Measurements from ENCODE around the gene CCDC60. TPM values are rescaled to one million over a fixed set of nuclear protein-coding genes. Genes with fewer than 3 reads are reported as not detected.

Gene CCDC60
- total RNA-seq, 1 experiment from 2014 or later = not detected

DNA sequence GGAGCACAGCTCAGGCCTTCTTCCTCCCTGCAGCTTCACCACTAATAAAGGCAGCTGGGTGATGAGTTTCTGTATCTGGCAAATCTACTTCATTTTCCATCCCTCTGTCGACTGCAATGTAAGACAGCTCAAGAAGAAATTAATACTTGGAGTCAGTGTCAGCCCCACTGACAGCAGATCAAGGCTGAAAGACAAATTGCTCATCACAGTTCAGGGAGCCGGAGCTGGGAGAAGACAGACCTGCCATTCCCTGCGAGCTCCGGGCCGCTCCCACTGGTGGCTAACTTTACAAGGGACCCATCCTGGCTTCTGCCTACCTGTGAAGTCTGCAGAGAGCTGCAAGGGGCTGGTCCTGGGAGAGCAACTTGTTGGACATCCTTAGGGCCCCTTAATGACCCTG is 49.8 kb downstream of the CCDC60 start:
- intact Hi-C loops (cut with micrococcal nuclease; ENCODE audit: unreplicated experiment) = no loop called here
- H3K27me3 ChIP-seq (replicated peaks; ENCODE audit: insufficient read depth, low read depth, low read length, poor library complexity) = no peaks in the 10 kb centered on the region
- no peaks in the 10 kb centered on the region for H3K4me1 ChIP-seq (ENCODE audit: insufficient read depth, low read length, poor library complexity, severe bottlenecking)
- H3K36me3 ChIP-seq (ENCODE audit: insufficient read depth, low read length, poor library complexity, severe bottlenecking) = no peaks in the 10 kb centered on the region
- DNase-seq (ENCODE audit: low spot score) = no peak
- H3K4me3 ChIP-seq (ENCODE audit: low read depth, low read length, poor library complexity, severe bottlenecking) = no peak overlapping the region
- POLR2A ChIA-PET (ENCODE audit: low non-redundant PET) = no interaction called here
- no peaks in the 10 kb centered on the region for H3K9me3 ChIP-seq (ENCODE audit: low read depth, low read length, poor library complexity, severe bottlenecking)
- CTCF ChIA-PET = no interaction called here
- no peak overlapping the region for H3K27ac ChIP-seq (ENCODE audit: low read depth, low read length, poor library complexity, severe bottlenecking)
- no TSS peak for BruUV-seq (replicated peaks)
- TF ChIP-seq, protein P1, sequence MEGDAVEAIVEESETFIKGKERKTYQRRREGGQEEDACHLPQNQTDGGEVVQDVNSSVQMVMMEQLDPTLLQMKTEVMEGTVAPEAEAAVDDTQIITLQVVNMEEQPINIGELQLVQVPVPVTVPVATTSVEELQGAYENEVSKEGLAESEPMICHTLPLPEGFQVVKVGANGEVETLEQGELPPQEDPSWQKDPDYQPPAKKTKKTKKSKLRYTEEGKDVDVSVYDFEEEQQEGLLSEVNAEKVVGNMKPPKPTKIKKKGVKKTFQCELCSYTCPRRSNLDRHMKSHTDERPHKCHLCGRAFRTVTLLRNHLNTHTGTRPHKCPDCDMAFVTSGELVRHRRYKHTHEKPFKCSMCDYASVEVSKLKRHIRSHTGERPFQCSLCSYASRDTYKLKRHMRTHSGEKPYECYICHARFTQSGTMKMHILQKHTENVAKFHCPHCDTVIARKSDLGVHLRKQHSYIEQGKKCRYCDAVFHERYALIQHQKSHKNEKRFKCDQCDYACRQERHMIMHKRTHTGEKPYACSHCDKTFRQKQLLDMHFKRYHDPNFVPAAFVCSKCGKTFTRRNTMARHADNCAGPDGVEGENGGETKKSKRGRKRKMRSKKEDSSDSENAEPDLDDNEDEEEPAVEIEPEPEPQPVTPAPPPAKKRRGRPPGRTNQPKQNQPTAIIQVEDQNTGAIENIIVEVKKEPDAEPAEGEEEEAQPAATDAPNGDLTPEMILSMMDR (conservative IDR thresholded peaks at IDR 0.05; ENCODE audit: low read depth, low read length) = no peak
- TF ChIP-seq EZH2 (IDR thresholded peaks at IDR 0.05; ENCODE audit: borderline replicate concordance, low read depth, low read length, poor library complexity, severe bottlenecking) = no peak

DNA sequence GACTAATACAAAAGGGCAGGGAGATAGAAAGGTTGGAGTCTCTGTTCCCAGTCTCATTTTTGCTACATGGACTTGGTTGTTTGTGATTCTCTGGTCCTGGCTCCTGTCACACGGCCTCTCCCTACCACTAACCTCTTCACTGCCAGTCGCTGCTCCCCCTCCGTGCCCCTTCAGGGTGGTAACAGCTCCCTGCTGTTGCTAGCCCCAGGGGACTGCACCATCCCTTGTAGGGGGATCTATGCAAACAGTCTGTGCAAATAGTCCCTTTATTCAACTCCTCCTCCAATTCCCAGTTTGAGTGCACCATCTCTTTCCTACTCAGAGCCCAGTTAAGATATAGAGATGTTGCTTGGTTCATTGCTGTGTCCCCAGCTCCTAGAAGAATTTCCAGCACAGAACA is 51.1 kb downstream of the CCDC60 start:
- no TSS peak for BruUV-seq (replicated peaks)
- intact Hi-C loops (cut with micrococcal nuclease; ENCODE audit: unreplicated experiment) = no loop called here
- no peak for DNase-seq (ENCODE audit: low spot score)
- POLR2A ChIA-PET (ENCODE audit: low non-redundant PET) = no interaction called here
- CTCF ChIA-PET = no interaction called here
- no peak overlapping the region for H3K27ac ChIP-seq (ENCODE audit: low read depth, low read length, poor library complexity, severe bottlenecking)
- H3K27me3 ChIP-seq (replicated peaks; ENCODE audit: insufficient read depth, low read depth, low read length, poor library complexity) = no peaks in the 10 kb centered on the region
- no peaks in the 10 kb centered on the region for H3K36me3 ChIP-seq (ENCODE audit: insufficient read depth, low read length, poor library complexity, severe bottlenecking)
- no peaks in the 10 kb centered on the region for H3K9me3 ChIP-seq (ENCODE audit: low read depth, low read length, poor library complexity, severe bottlenecking)
- no peak overlapping the region for H3K4me3 ChIP-seq (ENCODE audit: low read depth, low read length, poor library complexity, severe bottlenecking)
- no peak for TF ChIP-seq EZH2 (IDR thresholded peaks at IDR 0.05; ENCODE audit: borderline replicate concordance, low read depth, low read length, poor library complexity, severe bottlenecking)
- TF ChIP-seq, protein P1 (conservative IDR thresholded peaks at IDR 0.05; ENCODE audit: low read depth, low read length) = no peak
- H3K4me1 ChIP-seq (ENCODE audit: insufficient read depth, low read length, poor library complexity, severe bottlenecking) = no peaks in the 10 kb centered on the region

DNA sequence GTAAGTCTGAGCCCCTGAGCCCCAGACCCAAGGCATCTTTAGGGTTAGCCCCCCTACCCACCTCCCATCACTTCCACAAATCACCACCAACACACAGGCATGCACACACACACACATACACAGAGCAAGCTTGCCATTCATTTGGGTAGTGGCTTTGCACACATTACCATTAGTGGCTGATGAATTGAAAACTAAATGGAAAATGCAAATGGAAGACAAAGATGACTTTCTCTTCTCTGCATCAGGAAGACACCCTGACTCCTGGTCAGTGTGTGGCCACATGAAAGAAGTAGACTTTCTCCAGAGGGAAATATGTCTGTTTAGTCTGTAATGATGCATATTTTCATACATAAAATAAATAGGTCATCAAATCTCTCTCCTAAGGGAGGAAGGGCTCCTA is 55.2 kb downstream of the CCDC60 start:
- H3K27me3 ChIP-seq (replicated peaks; ENCODE audit: insufficient read depth, low read depth, low read length, poor library complexity) = no peaks in the 10 kb centered on the region
- no peak for DNase-seq (ENCODE audit: low spot score)
- intact Hi-C loops (cut with micrococcal nuclease; ENCODE audit: unreplicated experiment) = no loop called here
- H3K36me3 ChIP-seq (ENCODE audit: insufficient read depth, low read length, poor library complexity, severe bottlenecking) = no peaks in the 10 kb centered on the region
- H3K27ac ChIP-seq (ENCODE audit: low read depth, low read length, poor library complexity, severe bottlenecking) = no peak overlapping the region
- H3K4me1 ChIP-seq (ENCODE audit: insufficient read depth, low read length, poor library complexity, severe bottlenecking) = no peaks in the 10 kb centered on the region
- BruUV-seq (replicated peaks) = no TSS peak
- H3K9me3 ChIP-seq (ENCODE audit: low read depth, low read length, poor library complexity, severe bottlenecking) = no peaks in the 10 kb centered on the region
- CTCF ChIA-PET = no interaction called here
- TF ChIP-seq, protein P1 (conservative IDR thresholded peaks at IDR 0.05; ENCODE audit: low read depth, low read length) = no peak
- no peak for TF ChIP-seq EZH2 (IDR thresholded peaks at IDR 0.05; ENCODE audit: borderline replicate concordance, low read depth, low read length, poor library complexity, severe bottlenecking)
- no peak overlapping the region for H3K4me3 ChIP-seq (ENCODE audit: low read depth, low read length, poor library complexity, severe bottlenecking)
- POLR2A ChIA-PET (ENCODE audit: low non-redundant PET) = no interaction called here

Data from A673 (cell line).